Left cardiac atrium (tissue), 4 donors: Measurements from ENCODE around the gene GOLGA3. TPM values are rescaled to one million over a fixed set of nuclear protein-coding genes. Genes with fewer than 3 reads are reported as not detected.
A peak's percentile ranks its signal among the peaks of the same experiment; 100 is the strongest.
"Not testable (repeated sequence)": the region's sequence is repeated elsewhere in the genome, so short reads cannot be mapped to it uniquely, and the experiment has no call there.

Source experiments
- ATAC-seq, 2 donors: fragments of 200-7000 bp; cut with Tn5 transposase; one replicate each; pipeline ENCODE4 v1.9.1; 2020; ENCODE audit warnings: mild to moderate bottlenecking in 2 of 2, moderate library complexity in 2 of 2
- DNase-seq: peaks from one replicate; pipeline ENCODE4 v3.0.0-alpha.2; 2020
- intact Hi-C, 2 donors: fragments of 100-400 bp; cut with DNase I; formaldehyde crosslinking; loops; one replicate each; pipeline versions ENCODE4 v1.14.1 to v1.15.1; 2022 to 2023
- total RNA-seq, 2 donors: library from RNA; stranded (reverse); fragmentation: NEBNext Ultra II Directional; extraction: Animal tissue kit (Norgen Biotek cat#: 25700); gene quantifications; one replicate each; pipeline ENCODE4 v1.2.1, GENCODE V29; 2021
- donor health status: DM: no; HTN: yes; CAD: no.
- donor health status: DM: no; HTN: yes; CAD: no; lungs with severe emphysema.
- donor health status: DM: yes; HTN: yes; CAD: no.
- donor health status: Dilated cardiomyopathy.

Gene GOLGA3
- total RNA-seq, 2 donors from 2014 or later = 37.9 to 50.3 TPM

DNA sequence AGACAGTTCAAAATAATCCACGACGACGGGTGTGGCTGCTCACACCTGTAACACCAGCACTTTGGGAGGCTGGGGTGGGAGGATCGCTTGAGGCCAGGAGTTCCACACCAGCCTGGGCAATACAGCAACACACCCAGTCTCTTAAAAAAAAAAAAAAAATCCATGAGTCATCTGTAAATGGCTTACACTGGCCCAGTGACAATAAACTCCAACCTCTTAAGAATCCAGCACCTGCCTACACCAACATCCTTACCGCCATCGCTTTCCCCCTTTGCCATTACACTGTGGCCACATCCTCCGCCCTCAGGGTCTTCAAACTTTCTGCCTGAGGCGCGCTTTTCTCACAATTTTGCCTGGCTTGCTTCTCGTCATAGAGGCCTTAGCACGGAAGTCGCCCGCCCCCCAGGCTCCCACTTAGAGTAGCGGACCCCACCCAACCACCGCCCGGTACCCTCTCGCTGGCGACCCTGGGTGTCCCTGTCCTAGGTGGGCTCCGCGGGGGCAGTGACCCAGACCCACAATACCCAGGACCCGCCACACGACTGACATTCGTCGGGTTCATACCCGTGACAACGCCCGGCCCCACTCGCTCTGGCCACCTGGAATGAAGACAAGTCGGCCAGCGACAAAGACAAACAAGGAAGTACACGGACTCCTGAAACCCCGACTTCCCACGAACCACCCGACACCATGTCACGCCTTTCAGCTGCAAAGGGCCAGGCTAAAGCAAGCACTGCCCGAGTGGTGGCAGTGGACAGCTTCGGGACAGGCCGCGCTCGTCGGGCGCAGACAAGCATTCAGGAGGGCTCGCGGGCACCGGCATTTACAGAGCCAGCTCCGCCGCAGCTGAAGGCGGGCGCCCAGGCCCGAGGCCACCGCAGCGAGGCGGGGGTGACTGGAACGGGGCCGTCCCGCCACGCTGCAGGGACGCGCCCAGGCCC, 636 bp downstream of the GOLGA3 start:
- intact Hi-C loops = no loop called here

GRCh38 chr12:132825861-132826260, 2.8 kb downstream of the GOLGA3 start:
- ATAC-seq (no peak), DNase-seq (no peak)
- intact Hi-C loops = no loop called here

More for the DNA sequence above, 636 bp downstream of the GOLGA3 start:
- DNase-seq (peak; percentile 50), ATAC-seq (peak; percentile 35 to 53)

DNA sequence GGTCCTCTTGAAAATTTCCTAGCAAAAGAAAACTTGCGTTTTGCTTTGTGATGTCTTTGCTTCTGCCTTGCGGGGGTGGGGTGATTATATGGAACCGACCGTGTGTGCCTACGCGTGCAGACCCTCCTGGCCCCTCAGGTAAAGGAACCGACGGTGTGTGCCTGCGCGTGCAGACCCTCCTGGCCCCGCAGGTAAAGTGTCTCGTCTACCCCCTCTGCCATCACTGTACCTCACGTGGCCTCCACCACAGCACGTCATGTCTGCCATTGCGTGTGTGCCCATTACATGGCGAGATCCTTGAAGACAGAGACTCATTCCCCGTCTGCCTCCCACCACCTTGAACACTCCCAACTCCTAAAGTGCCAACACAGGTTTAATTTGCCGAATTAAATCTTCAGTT, 3.6 kb downstream of the GOLGA3 start:
- intact Hi-C loops = no loop called here
- DNase-seq = no peak
- ATAC-seq = no peak

DNA sequence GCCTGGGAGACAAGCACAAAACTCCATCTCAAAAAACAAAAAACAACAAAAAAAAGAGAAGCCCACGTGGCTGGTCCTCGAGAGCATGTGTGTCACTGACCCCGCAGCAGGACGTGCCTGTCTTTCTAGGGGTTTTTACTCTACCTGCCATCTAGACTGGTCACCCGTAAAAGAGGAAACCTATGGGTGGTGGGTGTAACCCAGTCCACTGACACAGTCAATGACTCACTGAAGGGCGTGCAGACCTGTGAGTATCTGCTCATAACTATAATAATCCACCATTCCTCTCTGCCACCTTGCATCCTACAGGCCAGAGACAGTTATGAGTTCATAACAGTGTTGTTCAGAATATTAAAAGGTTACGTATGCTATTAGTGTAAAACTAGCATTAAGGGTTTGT, 4.6 kb downstream of the GOLGA3 start:
- intact Hi-C loops = no loop called here
- ATAC-seq = no peak
- DNase-seq = no peak

- intact Hi-C loops = no loop called here
- DNase-seq (no peak), ATAC-seq (no peak)
Observed at GRCh38 chr12:132818562-132818961, 10.1 kb downstream of the GOLGA3 start.

DNA sequence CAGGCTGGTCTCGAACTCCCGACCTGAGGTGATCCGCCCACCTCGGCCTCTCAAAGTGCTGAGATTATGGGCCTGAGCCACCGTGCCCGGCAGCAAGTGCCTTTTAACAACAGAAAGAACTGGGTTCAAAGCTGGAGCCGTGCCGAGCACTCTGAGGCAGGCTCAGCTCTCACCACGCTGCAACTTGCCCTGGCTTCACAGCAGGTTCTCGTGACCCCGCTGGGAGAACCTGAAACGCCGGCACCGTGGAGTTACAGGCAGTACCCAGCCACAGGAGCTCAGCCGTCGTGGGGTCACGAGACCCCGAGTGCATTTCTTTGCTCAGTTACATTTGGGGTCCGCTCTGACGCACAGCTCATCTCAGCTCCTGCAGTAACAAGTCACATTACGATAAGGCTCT, 14.4 kb downstream of the GOLGA3 start:
- no peak for DNase-seq
- intact Hi-C loops = no loop called here
- ATAC-seq = no peak

DNA sequence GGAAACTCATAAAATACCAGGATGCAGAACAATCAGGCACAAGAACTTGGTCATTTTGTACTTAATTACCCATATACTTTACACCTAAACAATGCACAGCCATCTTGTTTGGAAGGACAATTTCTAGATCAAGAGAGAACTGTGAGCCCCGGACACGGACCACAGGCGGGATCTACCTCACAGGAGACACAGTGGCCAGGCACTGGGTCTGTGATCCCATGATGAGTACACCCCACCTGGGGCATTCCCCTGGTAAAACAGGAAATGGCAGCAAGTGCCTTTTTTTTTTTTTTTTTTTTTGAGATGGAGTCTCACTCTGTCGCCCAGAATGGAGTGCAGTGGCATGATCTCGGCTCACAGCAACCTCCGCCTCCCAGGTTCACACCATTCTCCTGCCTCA, 15.2 kb downstream of the GOLGA3 start:
- DNase-seq (no peak), ATAC-seq (no peak)
- intact Hi-C loops = no loop called here

DNA sequence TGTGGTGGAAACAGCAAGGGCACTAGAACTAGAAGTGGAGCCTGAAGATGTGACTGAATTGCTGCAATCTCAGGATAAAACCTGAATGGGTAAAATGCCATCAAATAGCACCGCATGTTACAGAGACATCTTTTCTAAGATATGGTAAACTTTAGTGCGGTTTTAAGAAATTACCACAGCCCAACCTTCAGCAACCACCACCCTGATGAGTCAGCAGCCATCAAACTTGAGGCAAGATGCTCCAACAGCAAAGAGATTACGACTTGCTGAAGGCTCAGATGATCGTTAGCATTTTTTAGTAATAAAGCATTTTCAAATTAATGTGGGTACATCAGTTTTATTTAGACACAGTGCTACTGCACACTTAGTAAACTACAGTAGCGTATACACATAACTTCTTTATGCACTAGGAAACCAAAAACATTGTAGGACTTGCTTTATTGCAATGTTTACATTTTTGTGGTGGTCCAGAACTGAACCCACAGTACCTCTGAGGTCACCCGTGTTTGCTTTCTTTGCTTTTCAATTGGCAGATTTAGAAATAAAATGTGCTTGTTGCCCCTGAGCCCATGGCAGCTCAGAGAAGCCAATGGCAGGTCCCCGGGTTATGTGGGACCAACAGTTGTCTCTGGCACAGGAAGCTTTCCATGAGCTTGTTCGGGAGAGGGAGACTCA, 15.9 kb downstream of the GOLGA3 start:
- no peak for ATAC-seq
- DNase-seq = no peak
- intact Hi-C loops = no loop called here

GRCh38 chr12:132809391-132809790, 19.3 kb downstream of the GOLGA3 start:
- ATAC-seq, DNase-seq, intact Hi-C loops: not testable (repeated sequence)

- no peak for DNase-seq
- intact Hi-C loops = no loop called here
- ATAC-seq = peak in 1 of 2 donors; percentile 6
Observed at GRCh38 chr12:132807295-132808092, 21.2 kb downstream of the GOLGA3 start.

- DNase-seq = no peak
- intact Hi-C loops = no loop called here
- ATAC-seq = no peak
Observed at GRCh38 chr12:132806857-132807256, 21.8 kb downstream of the GOLGA3 start.

DNA sequence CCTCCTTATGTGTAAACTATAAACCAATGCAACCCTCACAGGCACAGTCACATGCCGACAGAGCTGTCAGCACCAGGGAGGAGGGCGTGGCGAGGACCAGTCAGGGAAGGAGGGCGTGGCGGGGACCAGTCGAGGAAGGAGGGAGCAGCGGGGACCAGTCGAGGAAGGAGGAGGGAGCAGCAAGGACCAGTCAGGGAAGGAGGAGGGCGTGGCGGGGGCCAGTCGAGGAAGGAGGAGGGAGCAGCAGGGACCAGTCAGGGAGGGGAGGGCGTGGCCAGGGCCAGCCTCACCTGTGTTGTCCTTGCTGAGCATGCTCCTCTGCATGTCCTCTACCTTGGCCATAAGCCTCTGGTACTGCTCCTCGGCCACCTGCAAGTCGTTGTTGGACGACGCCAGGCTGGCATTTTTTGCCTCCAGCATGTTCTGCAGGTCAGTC, 24.2 kb downstream of the GOLGA3 start:
- ATAC-seq = peak in 1 of 2 donors; percentile 27
- intact Hi-C loops = no loop called here
- DNase-seq = no peak

GRCh38 chr12:132803888-132804287, 24.8 kb downstream of the GOLGA3 start:
- peak; percentile 66 to 92 for ATAC-seq
- intact Hi-C loops = no loop called here
- DNase-seq = peak; percentile 63

DNA sequence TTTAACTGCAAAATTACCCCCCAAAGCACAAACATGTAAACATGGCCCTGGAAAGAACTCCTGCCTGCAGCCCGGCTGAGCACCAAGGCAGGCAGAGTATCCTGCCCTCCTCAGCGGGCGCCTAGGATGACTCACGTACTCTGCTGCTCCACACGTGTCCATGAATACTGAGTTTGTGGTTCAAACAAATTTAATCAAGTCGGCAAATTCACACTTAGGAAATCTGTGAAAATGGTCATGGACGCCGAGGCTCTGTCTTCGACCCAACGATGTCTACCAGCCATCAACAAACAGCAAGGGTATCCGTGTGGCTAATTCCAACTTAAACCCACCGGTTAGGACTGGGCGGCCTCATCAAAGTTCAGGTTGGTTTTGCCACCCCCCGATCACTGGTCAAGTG, 25.5 kb downstream of the GOLGA3 start:
- DNase-seq (no peak), ATAC-seq (no peak)
- intact Hi-C loops = no loop called here

- intact Hi-C loops = no loop called here
- ATAC-seq (no peak), DNase-seq (no peak)
Observed at GRCh38 chr12:132801741-132802140, 26.9 kb downstream of the GOLGA3 start.

GRCh38 chr12:132798836-132799235, 29.8 kb downstream of the GOLGA3 start:
- DNase-seq (no peak), ATAC-seq (no peak)
- intact Hi-C loops = no loop called here

DNA sequence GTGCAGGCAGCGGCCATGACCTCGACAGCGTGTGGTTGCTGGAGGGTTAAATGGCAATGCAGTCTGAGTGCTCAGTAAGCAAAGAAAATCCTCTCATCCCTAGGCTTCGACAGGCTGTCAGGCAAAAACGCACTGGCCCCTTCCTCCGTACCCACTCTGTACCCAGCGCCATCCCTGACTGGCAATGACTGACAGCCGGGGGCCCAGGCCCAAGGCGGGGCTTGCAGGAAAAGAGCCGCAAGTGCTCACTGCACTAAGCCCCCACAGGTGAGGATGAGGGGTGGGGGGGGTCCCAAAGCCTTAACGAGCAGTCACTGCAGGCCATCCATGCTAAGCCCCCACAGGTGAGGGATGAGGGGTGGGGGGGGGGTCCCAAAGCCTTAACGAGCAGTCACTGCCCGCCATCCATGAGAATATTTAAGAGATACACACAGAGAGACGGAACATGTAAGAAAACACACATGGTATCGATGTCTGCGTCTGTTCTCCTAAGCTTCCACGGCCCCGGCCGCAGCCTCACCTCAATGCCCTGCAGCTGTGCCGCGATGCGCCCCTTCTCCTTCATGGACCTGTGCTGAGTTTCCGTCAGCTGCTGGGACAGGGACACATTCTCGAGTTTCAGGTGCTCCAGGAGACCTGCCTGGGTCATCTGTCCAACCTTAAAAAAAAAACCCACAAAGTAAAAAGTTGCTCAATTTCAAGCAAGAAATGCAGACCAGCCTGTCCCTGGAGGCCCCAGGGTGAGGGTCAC, 30.7 kb downstream of the GOLGA3 start:
- intact Hi-C loops = no loop called here
- DNase-seq (no peak), ATAC-seq (no peak)

DNA sequence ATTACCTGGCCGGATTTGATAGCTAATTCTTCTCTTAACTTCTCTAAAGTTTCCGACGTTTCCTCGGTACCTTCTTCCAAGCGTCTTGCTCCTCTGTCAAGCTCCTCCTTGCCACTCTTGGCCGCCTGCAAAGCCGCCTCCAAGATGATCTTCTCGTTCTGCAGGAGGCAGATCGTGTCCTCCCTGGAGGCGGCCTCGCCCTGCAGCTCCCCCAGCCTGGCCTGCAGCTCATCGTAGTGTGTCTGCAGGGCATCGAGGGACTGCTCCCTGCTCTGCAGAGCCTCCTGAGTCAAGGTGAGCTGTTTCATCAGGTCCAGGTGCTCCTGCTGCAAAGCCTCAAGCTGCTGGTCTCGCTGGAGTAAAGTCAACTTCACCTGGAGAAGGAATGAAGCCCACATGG, 32.8 kb downstream of the GOLGA3 start:
- ATAC-seq = no peak
- intact Hi-C loops = no loop called here
- no peak for DNase-seq

DNA sequence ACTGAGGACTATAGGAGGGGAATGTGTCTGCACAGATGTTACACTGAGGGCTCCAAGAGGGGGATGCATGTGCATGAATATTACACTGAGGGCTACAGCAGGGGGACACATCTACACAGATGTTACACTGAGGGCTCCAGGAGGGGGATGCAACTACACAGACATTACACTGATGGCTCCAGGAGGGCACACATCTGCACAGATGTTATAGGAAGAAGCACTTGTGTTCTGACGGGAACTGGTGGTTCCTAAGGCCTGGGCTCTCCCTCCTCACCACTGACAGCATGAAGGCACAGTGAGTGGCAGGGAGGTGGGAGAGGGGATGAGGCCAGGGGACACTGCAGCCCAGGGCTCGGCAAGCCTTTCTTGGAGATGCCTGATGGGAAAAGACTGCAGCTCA, 36.7 kb downstream of the GOLGA3 start:
- DNase-seq = not testable (repeated sequence)

More for the DNA sequence above, 36.7 kb downstream of the GOLGA3 start:
- ATAC-seq, intact Hi-C loops: not testable (repeated sequence)
